Trophoblast cell (in vitro differentiated cells and primary cell): ENCODE data around the gene TRAP1.
A peak's percentile ranks its signal among the peaks of the same experiment; 100 is the strongest.

Source experiments
- DNase-seq, 2 donors: peaks; one replicate each; pipeline ENCODE4 v3.0.0-alpha.2; 2016
- H2AFZ ChIP-seq: 2 replicates; pipeline ENCODE4 v1.6.1; 2013; ENCODE audit warnings: low read length, moderate library complexity, mild to moderate bottlenecking; ENCODE audit not compliant: insufficient read depth, poor library complexity
- H2AK5ac ChIP-seq: 2 replicates; pipeline ENCODE4 v1.6.1; 2013; ENCODE audit warnings: mild to moderate bottlenecking, low read length
- H2BK120ac ChIP-seq: 2 replicates; pipeline ENCODE4 v1.6.1; 2013; ENCODE audit warnings: low read length, mild to moderate bottlenecking, moderate library complexity; ENCODE audit not compliant: insufficient read depth, poor library complexity
- H2BK12ac ChIP-seq: 2 replicates; pipeline ENCODE4 v1.6.1; 2013; ENCODE audit warnings: mild to moderate bottlenecking, low read length, moderate library complexity
- H2BK5ac ChIP-seq: 2 replicates; pipeline ENCODE4 v1.6.1; 2013; ENCODE audit warnings: low read length, low read depth, moderate library complexity, mild to moderate bottlenecking; ENCODE audit not compliant: poor library complexity
- H3K14ac ChIP-seq: 2 replicates; pipeline ENCODE4 v1.6.1; 2013; ENCODE audit warnings: mild to moderate bottlenecking, low read length
- H3K18ac ChIP-seq: 2 replicates; pipeline ENCODE4 v1.6.1; 2013; ENCODE audit warnings: mild to moderate bottlenecking, low read length
- H3K23ac ChIP-seq: 2 replicates; pipeline ENCODE4 v1.6.1; 2013; ENCODE audit warnings: low read length
- H3K27ac ChIP-seq: 2 replicates; pipeline ENCODE4 v1.5.1; 2013; ENCODE audit warnings: low read depth, mild to moderate bottlenecking, inconsistent platforms, low read length, moderate library complexity
- H3K27me3 ChIP-seq: 2 replicates; pipeline ENCODE4 v1.6.1; 2013; ENCODE audit warnings: inconsistent platforms, mild to moderate bottlenecking, low read length, moderate library complexity; ENCODE audit not compliant: insufficient read depth
- H3K36me3 ChIP-seq, 2 experiments: 1 replicate in 1 of 2; 2 replicates in 1 of 2; pipeline ENCODE4 v1.6.1; 2013; ENCODE audit warnings: low read length in 2 of 2, mild to moderate bottlenecking in 2 of 2, moderate library complexity in 1 of 2; ENCODE audit not compliant: insufficient read depth in 2 of 2, control insufficient read depth in 1 of 2
- H3K4ac ChIP-seq: 2 replicates; pipeline ENCODE4 v1.6.1; 2013; ENCODE audit warnings: low read depth, mild to moderate bottlenecking, low read length, moderate library complexity
- H3K4me1 ChIP-seq, 2 experiments: 1 replicate in 1 of 2; 2 replicates in 1 of 2; pipeline ENCODE4 v1.6.1; 2013; ENCODE audit warnings: low read length in 2 of 2, mild to moderate bottlenecking in 2 of 2, moderate library complexity in 1 of 2; ENCODE audit not compliant: insufficient read depth in 2 of 2, control insufficient read depth in 1 of 2
- H3K4me2 ChIP-seq: 2 replicates; pipeline ENCODE4 v1.6.1; 2013; ENCODE audit warnings: inconsistent platforms, mild to moderate bottlenecking, low read length, moderate library complexity
- H3K4me3 ChIP-seq: 2 replicates; pipeline ENCODE4 v1.5.1; 2013; ENCODE audit warnings: mild to moderate bottlenecking, low read depth, low read length, inconsistent platforms
- H3K79me1 ChIP-seq: one replicate; pipeline ENCODE4 v1.6.1; 2013; ENCODE audit warnings: low read length
- H3K79me2 ChIP-seq: 2 replicates; pipeline ENCODE4 v1.6.1; 2013; ENCODE audit warnings: low read length, mild to moderate bottlenecking; ENCODE audit not compliant: control insufficient read depth, insufficient read depth, poor library complexity
- H3K9ac ChIP-seq: 2 replicates; pipeline ENCODE4 v1.6.1; 2013; ENCODE audit warnings: mild to moderate bottlenecking, low read length
- H3K9me3 ChIP-seq: 2 replicates; pipeline ENCODE4 v1.6.1; 2013; ENCODE audit warnings: low read depth, mild to moderate bottlenecking, control low read depth, inconsistent platforms, low read length; ENCODE audit not compliant: insufficient read depth
- H4K12ac ChIP-seq: 2 replicates; pipeline ENCODE4 v1.6.1; 2013; ENCODE audit warnings: low read depth, mild to moderate bottlenecking, low read length, moderate library complexity
- H4K8ac ChIP-seq: 2 replicates; pipeline ENCODE4 v1.6.1; 2013; ENCODE audit warnings: low read depth, mild to moderate bottlenecking, low read length, moderate library complexity
- H4K91ac ChIP-seq: one replicate; pipeline ENCODE4 v1.6.1; 2013; ENCODE audit warnings: low read depth, mild to moderate bottlenecking, low read length, moderate library complexity
- WGBS: extraction: QIAGEN DNeasy Blood & Tissue Kit; methylation state at CpG from one replicate; pipeline ENCODE4 v1.1.7; 2013; ENCODE audit warnings: missing lambda C conversion rate; ENCODE audit not compliant: insufficient read length, insufficient coverage; ENCODE audit errors: extremely low coverage; 5-methylcytosine and 5-hydroxymethylcytosine counted together

Gene TRAP1

DNA sequence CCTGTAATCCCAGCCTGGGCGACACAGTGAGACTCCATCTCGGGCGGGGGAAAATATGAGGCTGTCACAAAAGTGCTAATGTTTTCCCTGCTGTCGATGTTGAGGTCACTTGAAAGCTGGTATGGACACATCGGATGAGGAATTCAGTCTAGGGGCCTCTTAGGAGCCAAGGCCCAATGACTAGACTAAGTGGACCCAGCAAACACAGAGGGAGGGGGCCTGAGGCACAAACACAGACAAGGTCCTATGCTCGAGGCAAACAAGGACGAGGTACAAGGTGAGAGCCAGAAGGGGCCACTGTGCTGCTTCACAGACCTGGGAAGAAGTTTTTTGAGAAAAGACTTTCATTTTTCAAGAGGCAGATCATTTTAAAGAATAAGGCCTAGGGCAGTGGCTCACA lies 15.2 kb downstream of the TRAP1 start:
- no CpG with 5 or more reads among the region's 7 CpGs for WGBS
- H3K79me2 ChIP-seq = no peaks in the 10 kb centered on the region

DNA sequence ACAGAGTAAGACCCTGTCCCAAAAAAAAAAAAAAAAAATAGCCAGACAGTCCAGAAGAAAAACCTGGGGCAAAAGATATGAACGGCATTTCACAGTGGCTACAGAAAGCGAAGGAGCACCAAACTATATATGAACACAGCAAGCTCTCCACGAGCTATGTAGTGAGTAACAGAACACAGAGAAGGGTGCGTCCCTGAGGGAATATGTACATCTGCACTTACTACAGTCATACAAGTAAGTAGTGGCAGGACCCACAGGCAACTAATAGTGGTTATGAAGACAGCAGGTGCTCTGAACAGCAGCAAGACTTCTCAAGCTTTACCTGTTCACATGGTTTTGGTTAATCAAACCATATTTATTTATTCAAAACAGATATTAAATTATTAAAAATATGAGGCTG lies 15.8 kb downstream of the TRAP1 start:
- Histone ChIP-seq H2BK120ac (no peak overlapping the region), H3K4me1 (no peaks in the 10 kb centered on the region), H3K79me2 (no peaks in the 10 kb centered on the region), H2BK5ac (no peak overlapping the region), H3K18ac (no peak overlapping the region), H2AK5ac (no peak overlapping the region), H3K9ac (no peak overlapping the region), H2BK12ac (no peak overlapping the region), H3K4ac (no peak overlapping the region), H3K14ac (no peak overlapping the region), H3K27ac (no peak overlapping the region), H3K4me2 (no peak overlapping the region), H2AFZ (no peak overlapping the region), H4K12ac (no peak overlapping the region), H3K27me3 (no peaks in the 10 kb centered on the region), H3K9me3 (peaks cover 1% of the 10 kb centered on the region), H3K23ac (no peak overlapping the region), H3K4me3 (no peak overlapping the region), H3K36me3 (peaks cover 0 to 2% of the 10 kb centered on the region in 2 experiments), H3K79me1 (no peaks in the 10 kb centered on the region), H4K91ac (no peak overlapping the region), H4K8ac (no peak overlapping the region)
- WGBS = no CpG with 5 or more reads among the region's 4 CpGs
- DNase-seq = no peak

More for the DNA sequence above, 15.2 kb downstream of the TRAP1 start:
- Histone ChIP-seq H2AK5ac (no peak overlapping the region), H3K27ac (no peak overlapping the region), H3K14ac (no peak overlapping the region), H3K4me1 (no peaks in the 10 kb centered on the region), H3K79me1 (no peaks in the 10 kb centered on the region), H2BK12ac (no peak overlapping the region), H3K23ac (no peak overlapping the region), H3K27me3 (no peaks in the 10 kb centered on the region), H3K4me3 (no peak overlapping the region), H3K9me3 (peaks cover 1% of the 10 kb centered on the region), H2BK5ac (no peak overlapping the region), H4K91ac (no peak overlapping the region), H3K9ac (no peak overlapping the region), H2AFZ (no peak overlapping the region), H4K12ac (no peak overlapping the region), H4K8ac (no peak overlapping the region), H3K4ac (no peak overlapping the region), H3K18ac (no peak overlapping the region), H3K4me2 (no peak overlapping the region), H2BK120ac (no peak overlapping the region), H3K36me3 (peaks cover 0 to 3% of the 10 kb centered on the region in 2 experiments)
- DNase-seq = no peak

DNA sequence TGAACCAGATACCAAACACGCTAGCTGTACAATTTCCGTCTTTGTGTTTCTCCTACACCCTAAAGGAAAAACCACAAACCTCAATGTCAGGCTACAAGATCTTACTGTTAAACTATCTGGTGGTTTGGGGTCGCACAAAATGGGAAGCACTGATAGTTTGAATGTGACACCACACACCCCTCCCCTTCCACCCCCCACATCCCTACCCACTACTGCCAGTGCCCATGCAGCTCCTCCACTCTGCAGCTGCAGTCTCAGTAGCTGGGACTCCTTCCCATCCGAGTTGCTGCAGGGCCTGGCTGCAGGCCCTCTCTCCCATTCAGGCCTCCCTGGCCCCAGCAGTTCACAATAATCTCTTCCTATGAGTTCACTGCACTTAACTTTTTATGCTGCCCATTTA lies 18.4 kb downstream of the TRAP1 start:
- WGBS = no CpG with 5 or more reads among the region's 4 CpGs

DNA sequence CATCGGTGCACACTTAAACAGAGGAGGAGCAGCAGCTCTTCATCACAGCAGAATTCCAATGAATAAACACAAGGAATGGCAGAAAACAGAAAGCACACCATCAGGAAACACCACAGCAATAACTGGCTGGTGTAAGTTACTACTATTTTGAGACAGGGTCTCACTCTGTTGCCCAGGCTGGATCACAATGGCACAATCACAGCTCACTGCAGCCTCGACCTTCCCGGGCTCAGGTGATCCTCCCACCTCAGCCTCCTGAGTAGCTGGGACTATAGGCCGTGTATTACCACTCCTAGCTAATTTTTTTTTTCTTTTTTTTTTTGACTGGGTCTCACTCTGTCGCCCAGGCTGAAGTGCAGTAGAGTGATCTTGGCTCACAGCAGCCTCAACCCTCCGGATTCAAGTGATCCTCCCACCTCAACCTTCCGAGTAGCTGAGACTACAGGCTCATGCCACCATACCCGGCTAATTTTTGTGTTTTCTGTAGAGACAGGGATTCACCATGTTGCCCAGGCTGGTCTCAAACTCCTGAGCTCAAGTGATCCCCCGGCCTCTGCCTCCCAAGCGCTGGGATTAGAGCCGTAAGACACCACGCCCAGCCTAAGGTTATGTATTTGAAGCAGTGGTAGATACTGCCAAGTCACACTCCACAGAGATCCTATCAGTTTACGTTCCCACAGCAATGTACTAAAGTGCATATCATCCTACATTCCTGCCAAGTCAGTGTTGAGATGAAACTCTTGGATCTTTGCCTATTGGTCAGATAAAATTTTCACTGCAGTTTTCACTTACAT lies 20.7 kb downstream of the TRAP1 start:
- no peak overlapping the region for H3K23ac ChIP-seq
- no peak overlapping the region for H4K12ac ChIP-seq
- H3K27ac ChIP-seq = no peak overlapping the region
- no peak overlapping the region for H4K91ac ChIP-seq
- H2AFZ ChIP-seq = no peak overlapping the region
- H3K4ac ChIP-seq = no peak overlapping the region
- peak; percentile 54 to 83 for DNase-seq
- no CpG with 5 or more reads among the region's 13 CpGs for WGBS
- no peak overlapping the region for H3K4me3 ChIP-seq
- H3K9me3 ChIP-seq = peaks cover 1% of the 10 kb centered on the region
- H3K14ac ChIP-seq = no peak overlapping the region
- H2BK120ac ChIP-seq = no peak overlapping the region
- no peaks in the 10 kb centered on the region for H3K4me1 ChIP-seq
- no peak overlapping the region for H4K8ac ChIP-seq
- H3K79me2 ChIP-seq = no peaks in the 10 kb centered on the region
- no peaks in the 10 kb centered on the region for H3K36me3 ChIP-seq
- H2BK12ac ChIP-seq = no peak overlapping the region
- H3K18ac ChIP-seq = no peak overlapping the region
- H3K79me1 ChIP-seq = no peaks in the 10 kb centered on the region
- no peak overlapping the region for H3K9ac ChIP-seq
- no peak overlapping the region for H3K4me2 ChIP-seq
- H3K27me3 ChIP-seq = no peaks in the 10 kb centered on the region
- no peak overlapping the region for H2AK5ac ChIP-seq
- H2BK5ac ChIP-seq = no peak overlapping the region

More for the DNA sequence above, 18.4 kb downstream of the TRAP1 start:
- Histone ChIP-seq H3K4me2 (no peak overlapping the region), H3K4ac (no peak overlapping the region), H3K79me2 (no peaks in the 10 kb centered on the region), H4K8ac (no peak overlapping the region), H2BK12ac (no peak overlapping the region), H2BK120ac (no peak overlapping the region), H2AFZ (no peak overlapping the region), H3K9ac (no peak overlapping the region), H3K18ac (no peak overlapping the region), H3K27me3 (no peaks in the 10 kb centered on the region), H2AK5ac (no peak overlapping the region), H3K4me1 (no peaks in the 10 kb centered on the region), H3K9me3 (peaks cover 1% of the 10 kb centered on the region), H3K36me3 (no peaks in the 10 kb centered on the region), H3K23ac (no peak overlapping the region), H4K91ac (no peak overlapping the region), H4K12ac (no peak overlapping the region), H2BK5ac (no peak overlapping the region), H3K14ac (no peak overlapping the region), H3K79me1 (no peaks in the 10 kb centered on the region), H3K27ac (no peak overlapping the region), H3K4me3 (no peak overlapping the region)
- DNase-seq = no peak
